ENCODE measurements around the gene C14orf93. TPM values are rescaled to one million over a fixed set of nuclear protein-coding genes. Genes with fewer than 3 reads are reported as not detected.

C14orf93 gene
- total RNA-seq, 2 donors from 2014 or later = 15.1 to 17.6 TPM

DNA sequence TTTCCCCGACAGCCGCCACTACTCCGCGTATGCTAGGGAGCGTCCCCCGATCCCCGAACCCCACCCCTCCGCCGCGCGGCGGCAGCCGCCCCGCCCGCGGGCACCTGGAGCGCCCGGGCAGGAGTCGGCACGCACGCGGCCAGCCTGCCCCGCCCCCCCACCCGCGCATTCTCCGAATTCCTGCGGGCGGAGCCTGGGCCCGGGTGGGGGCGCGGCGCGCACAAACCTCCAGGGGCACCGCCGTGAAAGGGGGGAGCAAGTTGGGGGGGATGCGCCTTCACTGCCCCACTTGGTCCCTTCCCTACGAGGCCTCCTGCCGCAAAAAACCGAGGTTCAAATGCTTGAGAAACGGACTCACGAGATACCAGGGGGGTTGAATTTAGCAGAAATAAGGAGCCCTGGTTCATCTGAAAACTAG, 29.3 kb downstream of the C14orf93 start:
- H3K4me1 ChIP-seq (replicated peaks) = peaks cover 4% of the 10 kb centered on the region
- H3K4me3 ChIP-seq = peak overlapping the region; percentile 57 to 62
- H3K27ac ChIP-seq = peak overlapping the region; percentile 76 to 86
- intact Hi-C loops (cut with DNase I) = no loop called here
- peak; percentile 60 for DNase-seq (ENCODE audit: low spot score)
- WGBS = under 1% methylated on average over 31 of the region's 41 CpGs
- TF ChIP-seq, protein P1, sequence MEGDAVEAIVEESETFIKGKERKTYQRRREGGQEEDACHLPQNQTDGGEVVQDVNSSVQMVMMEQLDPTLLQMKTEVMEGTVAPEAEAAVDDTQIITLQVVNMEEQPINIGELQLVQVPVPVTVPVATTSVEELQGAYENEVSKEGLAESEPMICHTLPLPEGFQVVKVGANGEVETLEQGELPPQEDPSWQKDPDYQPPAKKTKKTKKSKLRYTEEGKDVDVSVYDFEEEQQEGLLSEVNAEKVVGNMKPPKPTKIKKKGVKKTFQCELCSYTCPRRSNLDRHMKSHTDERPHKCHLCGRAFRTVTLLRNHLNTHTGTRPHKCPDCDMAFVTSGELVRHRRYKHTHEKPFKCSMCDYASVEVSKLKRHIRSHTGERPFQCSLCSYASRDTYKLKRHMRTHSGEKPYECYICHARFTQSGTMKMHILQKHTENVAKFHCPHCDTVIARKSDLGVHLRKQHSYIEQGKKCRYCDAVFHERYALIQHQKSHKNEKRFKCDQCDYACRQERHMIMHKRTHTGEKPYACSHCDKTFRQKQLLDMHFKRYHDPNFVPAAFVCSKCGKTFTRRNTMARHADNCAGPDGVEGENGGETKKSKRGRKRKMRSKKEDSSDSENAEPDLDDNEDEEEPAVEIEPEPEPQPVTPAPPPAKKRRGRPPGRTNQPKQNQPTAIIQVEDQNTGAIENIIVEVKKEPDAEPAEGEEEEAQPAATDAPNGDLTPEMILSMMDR (IDR thresholded peaks at IDR 0.05) = no peak
- TF ChIP-seq POLR2A (IDR thresholded peaks at IDR 0.05) = no peak
- TF ChIP-seq POLR2AphosphoS5 (IDR thresholded peaks at IDR 0.05) = no peak
- H3K36me3 ChIP-seq = no peaks in the 10 kb centered on the region
- no peaks in the 10 kb centered on the region for H3K27me3 ChIP-seq (replicated peaks; ENCODE audit: insufficient read depth)
- no peaks in the 10 kb centered on the region for H3K9me3 ChIP-seq

DNA sequence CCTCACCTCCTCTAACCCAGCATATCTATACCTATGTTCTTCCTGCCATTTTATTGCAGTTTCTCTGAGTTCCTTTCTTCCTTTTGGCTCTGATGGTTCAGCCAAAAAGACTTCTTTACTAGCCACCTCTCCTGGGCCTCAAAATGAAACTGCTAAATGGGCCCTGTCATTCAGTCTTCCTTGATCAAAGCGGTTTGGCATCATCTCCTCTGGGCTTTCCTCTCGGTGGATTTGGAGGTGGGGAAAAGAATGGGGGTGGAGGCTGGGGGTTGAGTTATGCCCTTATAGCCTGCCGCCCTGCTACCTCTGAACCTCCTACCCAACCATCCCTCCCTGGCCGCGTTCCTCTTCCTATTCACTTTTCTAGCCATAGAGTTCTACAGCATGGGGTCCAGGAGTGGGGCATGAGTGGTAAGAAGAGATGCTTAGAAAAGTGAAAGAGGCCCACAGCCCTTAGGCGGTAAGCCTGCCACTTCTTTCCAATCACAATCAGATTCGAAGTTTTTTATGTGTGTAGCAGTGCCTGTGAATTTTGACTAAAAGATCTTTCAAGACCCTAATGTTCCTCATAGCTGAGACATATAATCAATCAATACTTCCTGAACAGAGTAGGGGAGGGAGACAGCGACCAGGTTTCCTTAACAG, 30.1 kb downstream of the C14orf93 start:
- Histone ChIP-seq H3K4me3 (peak overlapping the region; percentile 57 to 62), H3K27me3 (replicated peaks; ENCODE audit: insufficient read depth) (no peaks in the 10 kb centered on the region)
- intact Hi-C loops (cut with DNase I) = loop anchor here (5.0 kb wide), 1 partner anchor 108 kb away; the partner anchor contains the start of gene LRP10

DNA sequence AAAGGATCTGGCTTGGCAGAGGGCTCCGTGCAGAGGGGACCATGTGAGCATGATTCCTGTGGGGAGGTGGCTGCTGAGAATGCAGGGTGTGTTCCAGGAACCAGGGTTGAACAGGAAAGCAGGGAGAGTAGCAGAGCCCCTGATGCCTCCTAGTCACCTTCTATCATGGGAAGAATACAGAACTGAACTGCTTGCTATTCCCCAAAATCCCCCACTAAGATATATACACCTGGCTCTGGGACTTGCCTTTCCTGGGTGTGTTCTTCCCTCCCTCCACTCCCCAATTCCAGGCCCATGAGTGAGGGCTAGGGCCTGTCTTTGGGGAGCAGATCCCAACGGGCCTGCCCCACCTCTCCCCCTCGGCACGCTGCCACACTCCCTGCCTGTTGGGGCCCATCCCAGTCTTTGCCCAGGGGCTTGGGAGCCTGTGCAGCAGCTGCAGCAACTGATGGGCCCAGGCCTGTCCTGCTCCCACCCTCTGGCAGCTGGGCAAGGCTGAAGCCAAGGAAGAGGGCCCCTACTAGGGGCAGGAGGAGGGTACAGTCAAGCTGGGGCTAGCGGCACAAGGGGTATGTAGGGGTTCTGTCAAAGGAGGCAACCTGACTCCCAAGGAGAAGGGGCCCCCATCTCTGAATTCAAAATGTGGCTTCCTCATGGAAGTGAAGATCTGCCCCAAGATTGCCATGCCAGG, 30.8 kb downstream of the C14orf93 start:
- WGBS = 31% methylated on average over 5 of the region's 5 CpGs
- Histone ChIP-seq H3K4me1 (replicated peaks) (peaks cover 4% of the 10 kb centered on the region), H3K36me3 (no peaks in the 10 kb centered on the region), H3K9me3 (no peaks in the 10 kb centered on the region), H3K4me3 (peak overlapping the region in 1 of 2 donors; percentile 57), H3K27ac (peak overlapping the region; percentile 76 to 86), H3K27me3 (replicated peaks; ENCODE audit: insufficient read depth) (no peaks in the 10 kb centered on the region)
- intact Hi-C loops (cut with DNase I) = loop anchor here (5.0 kb wide), 1 partner anchor 107 kb away; the partner anchor contains the start of gene LRP10
- TF ChIP-seq, protein P1 (IDR thresholded peaks at IDR 0.05) = no peak
- peak; percentile 65 for TF ChIP-seq POLR2AphosphoS5 (IDR thresholded peaks at IDR 0.05)
- TF ChIP-seq POLR2A (IDR thresholded peaks at IDR 0.05) = no peak
- peak; percentile 77 for DNase-seq (ENCODE audit: low spot score)

More for the DNA sequence above, 30.1 kb downstream of the C14orf93 start:
- H3K4me1 ChIP-seq (replicated peaks) = peaks cover 4% of the 10 kb centered on the region
- peak overlapping the region; percentile 76 to 86 for H3K27ac ChIP-seq
- no peaks in the 10 kb centered on the region for H3K36me3 ChIP-seq
- TF ChIP-seq POLR2A (IDR thresholded peaks at IDR 0.05) (no peak), POLR2AphosphoS5 (IDR thresholded peaks at IDR 0.05) (no peak)
- TF ChIP-seq, protein P1 (IDR thresholded peaks at IDR 0.05) = no peak
- H3K9me3 ChIP-seq = no peaks in the 10 kb centered on the region
- WGBS = 35% methylated on average over 8 of the region's 8 CpGs
- DNase-seq (ENCODE audit: low spot score) = no peak

DNA sequence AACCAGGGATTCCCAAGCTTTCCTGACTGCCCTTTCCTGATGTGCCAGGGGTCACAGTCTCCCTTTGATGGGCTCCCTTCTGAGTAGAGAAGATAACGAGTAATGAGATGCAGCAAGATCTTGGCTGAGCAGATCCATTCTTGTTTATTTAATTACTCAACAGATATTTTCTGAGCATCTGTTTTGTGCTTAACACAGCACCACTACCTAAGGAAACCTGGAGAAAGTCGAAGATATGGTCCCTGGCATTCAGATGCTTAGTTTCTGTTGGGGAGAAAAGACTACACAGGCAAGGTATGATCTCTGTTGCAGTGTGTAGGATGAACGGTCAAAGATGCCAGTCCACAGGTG, 31.5 kb downstream of the C14orf93 start:
- intact Hi-C loops (cut with DNase I) = loop anchor here (5.0 kb wide), 1 partner anchor 106 kb away; the partner anchor contains the start of gene LRP10
- H3K27me3 ChIP-seq (replicated peaks; ENCODE audit: insufficient read depth) = no peaks in the 10 kb centered on the region
- TF ChIP-seq POLR2A (IDR thresholded peaks at IDR 0.05) (no peak), POLR2AphosphoS5 (IDR thresholded peaks at IDR 0.05) (no peak)
- TF ChIP-seq, protein P1 (IDR thresholded peaks at IDR 0.05) = no peak
- no peaks in the 10 kb centered on the region for H3K9me3 ChIP-seq
- H3K4me1 ChIP-seq (replicated peaks) = peaks cover 4% of the 10 kb centered on the region
- H3K4me3 ChIP-seq = no peak overlapping the region
- peak overlapping the region; percentile 76 to 86 for H3K27ac ChIP-seq
- no peaks in the 10 kb centered on the region for H3K36me3 ChIP-seq
- DNase-seq (ENCODE audit: low spot score) = no peak
- WGBS = 25% methylated on average over 3 of the region's 3 CpGs
